OCI-LY1 (cell line): ENCODE results near the gene UNC93A.

Source experiments
- CTCF ChIP-seq: fragments of 200-600 bp; sonication (generic), shearing (Covaris generic); IDR thresholded peaks from 2 replicates; pipeline ENCODE4 v1.5.1; 2017; ENCODE audit warnings: mild to moderate bottlenecking, antibody characterized with exemption, low read length, moderate library complexity, mixed read lengths
- EZH2 ChIP-seq: fragments of 200-600 bp; sonication (generic), shearing (Covaris generic); IDR thresholded peaks from 2 replicates; pipeline ENCODE4 v1.8.0; 2017; ENCODE audit warnings: borderline replicate concordance, mixed run types, mild to moderate bottlenecking, antibody characterized with exemption, low read length, moderate library complexity, mixed read lengths

GRCh38 chr6:167245591-167245990, 45.5 kb upstream of the UNC93A start:
- no peak for TF ChIP-seq EZH2
- no peak for TF ChIP-seq CTCF
